Epithelial cell of proximal tubule (primary cell): ENCODE measurements around the gene ACHE. TPM values are rescaled to one million over a fixed set of nuclear protein-coding genes. Genes with fewer than 3 reads are reported as not detected.

Experiments
- DNase-seq: peaks from one replicate; pipeline ENCODE4 v3.0.0-alpha.2; 2011; ENCODE audit warnings: low read depth
- H3K4me3 ChIP-seq: 2 replicates; pipeline ENCODE4 v1.5.1; 2011; ENCODE audit warnings: low read depth, mild to moderate bottlenecking, low read length
- total RNA-seq: library from RNA; depleted of rRNA; stranded (reverse); fragments of >200 nt; gene quantifications from 2 replicates; pipeline ENCODE4 v1.2.3, GENCODE V29; 2015
- TF ChIP-seq, protein P1 (sequence below): conservative IDR thresholded peaks from 2 replicates; pipeline ENCODE4 v1.5.1; 2012; ENCODE audit warnings: low read depth, mild to moderate bottlenecking, low read length

Gene ACHE
- total RNA-seq, 1 donor from 2014 or later = 3.3 TPM

DNA sequence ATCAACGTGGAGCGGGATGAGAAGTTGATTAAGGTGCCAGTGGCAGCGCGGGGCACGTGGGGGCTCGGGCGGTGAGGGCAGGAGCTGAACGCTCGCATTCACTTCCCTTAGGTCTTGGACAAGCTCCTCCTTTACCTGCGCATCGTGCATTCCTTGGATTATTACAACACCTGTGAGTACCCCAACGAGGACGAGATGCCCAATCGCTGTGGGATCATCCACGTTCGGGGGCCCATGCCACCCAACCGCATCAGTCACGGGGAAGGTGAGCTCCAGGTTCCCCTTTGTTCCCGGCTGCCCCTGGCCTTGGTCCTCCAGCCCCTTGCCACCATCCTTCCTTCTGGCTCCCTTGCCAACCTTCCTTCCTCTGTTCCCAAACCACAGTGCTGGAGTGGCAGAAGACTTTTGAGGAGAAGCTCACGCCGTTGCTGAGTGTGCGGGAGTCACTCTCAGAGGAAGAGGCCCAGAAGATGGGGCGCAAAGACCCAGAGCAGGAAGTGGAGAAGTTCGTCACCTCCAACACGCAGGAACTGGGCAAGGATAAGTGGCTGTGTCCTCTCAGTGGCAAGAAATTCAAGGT, 8.7 kb downstream of the ACHE start:
- TF ChIP-seq, protein P1, sequence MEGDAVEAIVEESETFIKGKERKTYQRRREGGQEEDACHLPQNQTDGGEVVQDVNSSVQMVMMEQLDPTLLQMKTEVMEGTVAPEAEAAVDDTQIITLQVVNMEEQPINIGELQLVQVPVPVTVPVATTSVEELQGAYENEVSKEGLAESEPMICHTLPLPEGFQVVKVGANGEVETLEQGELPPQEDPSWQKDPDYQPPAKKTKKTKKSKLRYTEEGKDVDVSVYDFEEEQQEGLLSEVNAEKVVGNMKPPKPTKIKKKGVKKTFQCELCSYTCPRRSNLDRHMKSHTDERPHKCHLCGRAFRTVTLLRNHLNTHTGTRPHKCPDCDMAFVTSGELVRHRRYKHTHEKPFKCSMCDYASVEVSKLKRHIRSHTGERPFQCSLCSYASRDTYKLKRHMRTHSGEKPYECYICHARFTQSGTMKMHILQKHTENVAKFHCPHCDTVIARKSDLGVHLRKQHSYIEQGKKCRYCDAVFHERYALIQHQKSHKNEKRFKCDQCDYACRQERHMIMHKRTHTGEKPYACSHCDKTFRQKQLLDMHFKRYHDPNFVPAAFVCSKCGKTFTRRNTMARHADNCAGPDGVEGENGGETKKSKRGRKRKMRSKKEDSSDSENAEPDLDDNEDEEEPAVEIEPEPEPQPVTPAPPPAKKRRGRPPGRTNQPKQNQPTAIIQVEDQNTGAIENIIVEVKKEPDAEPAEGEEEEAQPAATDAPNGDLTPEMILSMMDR = no peak
- H3K4me3 ChIP-seq = no peak overlapping the region
- DNase-seq = no peak

DNA sequence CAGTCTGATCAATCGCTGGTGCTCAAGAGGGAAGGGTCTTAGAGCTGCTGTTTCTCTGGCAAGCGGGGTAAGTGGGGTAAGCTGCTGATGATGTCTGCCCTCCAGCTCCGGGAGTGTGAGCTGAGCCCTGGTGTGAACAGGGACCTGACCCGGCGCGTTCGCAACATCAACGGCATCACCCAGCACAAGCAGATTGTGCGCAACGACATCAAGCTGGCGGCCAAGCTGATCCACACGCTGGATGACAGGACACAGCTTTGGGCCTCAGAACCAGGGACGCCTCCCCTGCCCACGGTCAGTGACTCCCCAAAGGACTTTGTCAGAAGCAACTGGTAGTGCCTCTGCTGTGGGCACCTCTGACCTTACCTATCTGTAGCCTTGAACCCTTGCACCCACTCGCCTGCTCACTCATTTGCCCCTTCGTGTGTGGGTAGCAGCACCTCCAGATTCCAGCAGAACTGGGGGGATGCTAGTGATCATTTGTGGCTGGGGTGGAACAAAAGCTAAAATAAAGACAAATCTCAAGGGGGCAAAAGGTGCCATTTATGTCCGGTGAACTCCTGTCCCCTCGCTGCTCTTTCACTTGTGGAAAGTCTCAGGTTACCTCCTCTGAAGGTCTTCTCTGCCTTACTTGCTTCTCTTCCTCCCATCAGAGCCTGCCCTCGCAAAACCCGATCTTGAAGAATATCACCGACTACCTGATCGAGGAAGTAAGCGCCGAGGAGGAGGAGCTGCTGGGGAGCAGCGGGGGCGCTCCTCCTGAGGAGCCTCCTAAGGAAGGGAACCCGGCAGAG, 9.3 kb downstream of the ACHE start:
- no peak for DNase-seq
- TF ChIP-seq, protein P1 = no peak
- H3K4me3 ChIP-seq = no peak overlapping the region

DNA sequence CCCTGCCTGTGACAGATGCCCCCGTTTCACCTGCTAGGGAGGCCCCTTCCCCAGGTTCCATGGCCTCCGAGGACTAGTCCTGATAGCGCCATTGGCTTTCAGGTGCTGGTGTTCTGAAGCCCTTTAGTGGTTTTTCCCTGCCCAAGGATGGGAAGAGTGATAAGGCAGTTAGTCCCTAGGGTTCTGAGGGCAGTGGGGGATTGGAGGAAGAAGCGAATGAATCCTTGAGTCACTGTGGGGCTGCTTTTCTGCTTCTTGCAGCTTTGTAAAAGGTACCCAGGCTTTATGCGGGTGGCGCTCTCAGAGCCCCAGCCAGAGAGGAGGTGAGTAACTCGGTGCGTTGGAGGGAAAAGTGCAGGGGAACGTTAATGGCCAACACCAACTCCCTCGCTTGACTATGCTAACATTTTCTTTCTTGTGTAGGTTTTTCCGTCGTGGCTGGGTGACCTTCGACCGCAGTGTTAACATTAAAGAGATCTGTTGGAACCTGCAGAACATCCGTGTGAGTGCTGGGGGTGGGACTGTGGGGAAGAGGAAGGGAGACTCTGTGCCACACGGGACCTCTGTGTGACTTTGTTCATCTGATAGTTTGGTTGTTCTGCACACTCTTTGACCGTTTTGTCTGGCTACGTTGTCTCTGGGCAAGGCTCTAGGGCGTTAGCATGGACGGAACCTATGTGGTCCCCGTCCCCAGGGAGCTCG, 10.1 kb downstream of the ACHE start:
- H3K4me3 ChIP-seq = no peak overlapping the region
- no peak for DNase-seq
- TF ChIP-seq, protein P1 = no peak

DNA sequence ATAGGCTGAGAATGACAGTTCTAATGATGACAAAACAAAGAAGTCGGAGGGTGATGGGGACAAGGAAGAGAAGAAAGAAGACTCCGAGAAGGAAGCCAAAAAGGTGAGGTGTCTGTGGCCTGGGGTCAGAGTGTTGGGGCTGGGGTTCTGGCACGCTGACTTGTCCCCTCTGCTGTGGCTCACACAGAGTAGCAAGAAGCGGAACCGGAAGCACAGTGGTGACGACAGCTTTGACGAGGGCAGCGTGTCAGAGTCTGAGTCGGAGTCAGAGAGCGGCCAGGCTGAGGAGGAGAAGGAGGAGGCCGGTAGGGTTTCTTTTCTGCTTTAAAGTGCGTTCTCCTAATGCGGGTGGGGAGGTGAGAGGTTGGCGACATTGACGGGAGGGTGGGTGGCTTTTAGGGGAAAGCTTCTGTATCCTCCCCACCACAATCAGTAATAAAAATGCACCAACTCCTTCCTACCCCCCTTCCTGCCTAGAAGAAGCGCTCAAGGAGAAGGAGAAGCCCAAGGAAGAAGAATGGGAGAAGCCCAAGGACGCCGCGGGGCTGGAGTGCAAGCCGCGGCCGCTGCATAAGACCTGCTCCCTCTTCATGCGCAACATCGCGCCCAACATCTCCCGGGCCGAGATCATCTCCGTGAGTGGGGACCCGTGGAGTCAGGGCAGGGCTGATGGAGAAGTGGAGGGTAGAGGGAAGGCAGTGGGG, 10.8 kb downstream of the ACHE start:
- TF ChIP-seq, protein P1 = no peak
- no peak for DNase-seq
- no peak overlapping the region for H3K4me3 ChIP-seq

DNA sequence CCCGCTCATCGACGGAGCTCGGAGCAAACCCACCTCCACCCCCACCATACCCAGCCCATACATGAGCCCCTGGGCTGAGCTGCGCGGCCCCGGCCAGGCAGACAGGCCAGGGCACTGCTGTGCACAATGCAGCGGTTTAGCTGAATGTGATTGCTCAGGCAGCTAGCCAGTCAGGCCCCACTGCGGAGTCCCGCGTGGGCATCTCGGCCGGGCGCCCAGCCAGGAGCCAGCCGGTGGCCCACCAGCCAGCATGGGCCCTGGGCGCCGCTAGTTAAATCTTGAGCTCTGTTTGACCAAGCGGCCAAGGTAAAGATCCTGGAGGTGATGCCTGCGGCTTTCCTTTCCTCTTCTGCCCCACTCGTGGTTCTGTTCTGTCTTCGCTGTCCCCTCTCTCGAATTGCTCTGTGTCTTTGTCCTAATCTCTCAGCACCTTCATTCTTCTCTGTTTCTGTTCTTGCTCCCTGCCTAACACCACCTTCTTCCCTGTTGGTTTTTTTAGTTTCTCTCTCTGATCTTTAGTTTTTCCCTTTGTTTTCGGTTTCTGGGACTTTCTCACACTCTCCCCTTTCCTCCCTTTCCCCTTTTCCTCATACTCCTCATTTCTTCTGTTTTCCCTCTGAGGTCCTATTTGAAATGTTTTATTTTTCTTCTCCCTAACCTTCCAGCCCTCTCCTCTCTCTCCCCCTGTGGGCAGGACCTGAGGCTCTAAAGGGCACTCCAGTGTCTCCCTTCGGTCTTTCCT, 12.7 kb downstream of the ACHE start:
- no peak overlapping the region for H3K4me3 ChIP-seq
- TF ChIP-seq, protein P1 = no peak
- DNase-seq = no peak

DNA sequence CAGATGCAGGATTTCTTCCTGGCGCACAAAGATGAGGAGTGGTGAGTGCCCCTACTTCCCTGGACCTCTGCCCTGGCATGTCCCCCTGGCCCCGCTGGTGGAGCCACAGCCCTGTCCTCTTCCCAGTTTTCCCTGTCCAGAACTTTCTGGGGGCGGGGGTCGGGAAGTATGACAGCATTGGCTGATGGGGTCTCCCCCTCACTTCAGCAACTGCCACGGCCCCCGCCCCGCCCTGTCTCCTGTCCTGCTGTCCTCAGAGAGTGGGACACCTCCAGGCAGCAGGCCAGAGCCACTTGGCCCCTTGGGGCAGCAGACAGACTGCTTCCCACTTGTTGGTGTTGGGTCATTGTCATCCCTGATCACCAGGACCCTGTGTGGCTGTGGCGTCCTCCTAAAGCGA, 13.5 kb downstream of the ACHE start:
- no peak for DNase-seq
- H3K4me3 ChIP-seq = no peak overlapping the region
- TF ChIP-seq, protein P1 = no peak
